ENCODE measurements around the gene ARID1A.

DNA sequence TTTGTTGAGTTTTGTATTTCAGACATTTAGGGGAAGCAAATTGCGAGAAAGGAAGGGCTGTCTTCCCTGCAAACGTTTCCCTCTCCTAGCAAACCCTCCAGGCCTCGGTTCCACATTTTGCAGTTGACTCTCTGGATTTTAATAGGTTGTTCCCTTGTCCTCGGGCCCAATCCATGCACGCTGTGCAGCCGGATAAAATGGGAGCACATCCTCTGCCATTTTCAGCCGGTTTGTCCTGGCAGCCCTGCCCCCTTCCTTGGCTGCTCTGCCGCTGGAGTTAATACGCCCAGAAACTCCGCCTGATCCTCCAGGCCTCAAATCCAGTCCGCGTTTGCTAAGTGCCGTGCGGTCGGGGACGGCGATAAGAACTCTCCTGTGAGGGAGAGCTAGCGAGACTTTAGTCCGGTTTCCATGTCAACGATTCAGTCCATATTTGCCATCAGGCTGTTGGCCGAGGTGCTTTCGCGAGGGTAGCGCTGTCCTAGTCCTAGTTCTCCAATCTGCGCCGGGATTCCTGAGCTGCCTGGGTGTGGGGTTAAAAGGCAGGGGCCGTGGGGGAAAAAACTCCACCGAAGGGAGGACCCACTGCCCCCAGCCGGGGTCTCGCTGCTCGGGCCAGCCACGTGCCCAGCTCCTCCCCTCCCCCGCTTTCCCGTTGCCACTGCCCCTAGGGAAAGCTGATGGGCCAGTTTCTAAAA, 2.9 kb upstream of the ARID1A start:
- peak; percentile 98 for TF ChIP-seq GATA2 (IDR thresholded peaks at IDR 0.05; ENCODE audit: low read depth, low read length)
- TF ChIP-seq GATA3 (IDR thresholded peaks at IDR 0.05; ENCODE audit: low read depth, low read length) = peak; percentile 38; the same call in 1 of the 2 replicates
